DND-41 (cell line): ENCODE measurements around the gene SMAD7.

Experiments used
- EZH2 ChIP-seq: IDR thresholded peaks from 3 replicates; pipeline ENCODE4 v1.6.1; 2012; ENCODE audit warnings: borderline replicate concordance, low read depth, mild to moderate bottlenecking, moderate library complexity, low read length, inconsistent platforms; ENCODE audit not compliant: severe bottlenecking
- TF ChIP-seq, protein P1 (sequence below): IDR thresholded peaks from 2 replicates; pipeline ENCODE4 v1.5.1; 2012; ENCODE audit warnings: borderline replicate concordance, low read length, moderate library complexity, mild to moderate bottlenecking; ENCODE audit not compliant: poor library complexity, severe bottlenecking; ENCODE audit errors: extremely low read depth

DNA sequence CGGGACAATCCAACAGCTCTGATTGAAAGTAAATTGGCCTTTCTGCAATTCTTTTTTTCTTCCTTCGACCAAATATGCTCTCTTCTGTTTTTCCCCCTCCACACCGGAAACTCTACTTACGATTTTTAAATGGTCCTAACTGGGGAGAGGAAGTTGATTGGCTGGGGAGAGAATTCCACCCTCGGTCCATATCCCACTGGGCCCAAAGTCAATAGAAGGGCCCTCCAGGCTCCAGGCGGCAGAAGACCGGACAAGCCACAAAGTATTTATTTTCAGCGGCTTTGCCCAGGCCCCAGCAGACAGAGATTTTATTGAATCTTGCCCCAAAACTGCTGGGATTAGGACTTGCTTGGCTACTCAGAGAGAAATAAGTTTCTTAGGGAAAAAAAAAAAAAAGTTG is 37.1 kb upstream of the SMAD7 start:
- TF ChIP-seq, protein P1, sequence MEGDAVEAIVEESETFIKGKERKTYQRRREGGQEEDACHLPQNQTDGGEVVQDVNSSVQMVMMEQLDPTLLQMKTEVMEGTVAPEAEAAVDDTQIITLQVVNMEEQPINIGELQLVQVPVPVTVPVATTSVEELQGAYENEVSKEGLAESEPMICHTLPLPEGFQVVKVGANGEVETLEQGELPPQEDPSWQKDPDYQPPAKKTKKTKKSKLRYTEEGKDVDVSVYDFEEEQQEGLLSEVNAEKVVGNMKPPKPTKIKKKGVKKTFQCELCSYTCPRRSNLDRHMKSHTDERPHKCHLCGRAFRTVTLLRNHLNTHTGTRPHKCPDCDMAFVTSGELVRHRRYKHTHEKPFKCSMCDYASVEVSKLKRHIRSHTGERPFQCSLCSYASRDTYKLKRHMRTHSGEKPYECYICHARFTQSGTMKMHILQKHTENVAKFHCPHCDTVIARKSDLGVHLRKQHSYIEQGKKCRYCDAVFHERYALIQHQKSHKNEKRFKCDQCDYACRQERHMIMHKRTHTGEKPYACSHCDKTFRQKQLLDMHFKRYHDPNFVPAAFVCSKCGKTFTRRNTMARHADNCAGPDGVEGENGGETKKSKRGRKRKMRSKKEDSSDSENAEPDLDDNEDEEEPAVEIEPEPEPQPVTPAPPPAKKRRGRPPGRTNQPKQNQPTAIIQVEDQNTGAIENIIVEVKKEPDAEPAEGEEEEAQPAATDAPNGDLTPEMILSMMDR = no peak
- no peak for TF ChIP-seq EZH2
